Right atrium auricular region (tissue), 2 donors: ENCODE measurements around the gene PARD3B. TPM values are rescaled to one million over a fixed set of nuclear protein-coding genes. Genes with fewer than 3 reads are reported as not detected.

Experiments
- DNase-seq: peaks from one replicate; pipeline ENCODE4 v3.0.0-alpha.2; 2019; ENCODE audit warnings: low spot score
- H3K27ac ChIP-seq, 2 donors: fragments of 200-600 bp; sonication (generic); 1 replicate in 1 of 2; 2 replicates in 1 of 2; pipeline ENCODE4 v1.5.1; 2016 to 2019
- H3K27me3 ChIP-seq, 2 donors: fragments of 200-600 bp; sonication (generic); one replicate each; pipeline versions ENCODE4 v1.5.1 to v1.6.0; 2017 to 2019
- H3K36me3 ChIP-seq: fragments of 200-600 bp; sonication (generic); one replicate; pipeline ENCODE4 v1.5.1; 2016
- H3K4me1 ChIP-seq, 2 donors: fragments of 200-600 bp; sonication (generic); one replicate each; pipeline versions ENCODE4 v1.5.1 to v1.6.0; 2017 to 2019
- H3K4me3 ChIP-seq, 2 donors: fragments of 200-600 bp; sonication (generic); 1 replicate in 1 of 2; 2 replicates in 1 of 2; pipeline ENCODE4 v1.5.1; 2017 to 2019; ENCODE audit warnings: mild to moderate bottlenecking in 1 of 2, moderate library complexity in 1 of 2
- H3K9me3 ChIP-seq, 2 donors: fragments of 200-600 bp; sonication (generic); one replicate each; pipeline ENCODE4 v1.5.1; 2019
- CTCF ChIP-seq, 2 donors: fragments of 200-600 bp; sonication (generic); IDR thresholded peaks; one replicate each; pipeline ENCODE4 v1.5.1; 2019; ENCODE audit warnings: antibody characterized with exemption in 2 of 2
- total RNA-seq, 2 donors: library from RNA; depleted of rRNA; stranded (reverse); fragments of >200 nt; gene quantifications; one replicate each; pipeline ENCODE4 v1.1.0, GENCODE V29; 2016

The PARD3B gene
- total RNA-seq, 2 donors from 2014 or later, result 7.4 to 12.2 TPM

GRCh38 chr2:205662206-205662965 is 1117.1 kb downstream of the PARD3B start:
- no peak overlapping the region for H3K4me3 ChIP-seq
- no peak for DNase-seq
- H3K9me3 ChIP-seq, result no peaks in the 10 kb centered on the region
- H3K27me3 ChIP-seq, result no peaks in the 10 kb centered on the region
- H3K4me1 ChIP-seq, result peaks cover 0 to 15% of the 10 kb centered on the region in 2 donors
- no peaks in the 10 kb centered on the region for H3K36me3 ChIP-seq
- no peak overlapping the region for H3K27ac ChIP-seq
- no peak for TF ChIP-seq CTCF (IDR thresholded peaks at IDR 0.05)

- Histone ChIP-seq H3K4me3 (no peak overlapping the region), H3K4me1 (peaks cover 0 to 5% of the 10 kb centered on the region in 2 donors), H3K36me3 (no peaks in the 10 kb centered on the region), H3K9me3 (no peaks in the 10 kb centered on the region), H3K27me3 (no peaks in the 10 kb centered on the region), H3K27ac (no peak overlapping the region)
- TF ChIP-seq CTCF (IDR thresholded peaks at IDR 0.05), result no peak
- DNase-seq, result no peak
Observed at GRCh38 chr2:205665791-205666190, 1120.5 kb downstream of the PARD3B start.
